Stimulated activated CD4-positive, alpha-beta T cell treated with anti-CD3 and anti-CD28 coated beads, Interleukin-1b, Interleukin-23, amount 100 ng/mL, for 1 hour (primary cell): ENCODE results near the gene SCNN1A.

Experiments
- DNase-seq, 2 donors: peaks; one replicate each; pipeline ENCODE4 v3.0.0-alpha.2; 2020; ENCODE audit warnings: low read depth in 2 of 2

The SCNN1A gene

GRCh38 chr12:6317693-6318439, 57.5 kb downstream of the SCNN1A start:
- DNase-seq: no peak

- no peak for DNase-seq
Measured at GRCh38 chr12:6316921-6317692, 58.3 kb downstream of the SCNN1A start.

- DNase-seq: no peak
Measured at GRCh38 chr12:6315704-6316597, 59.4 kb downstream of the SCNN1A start.

GRCh38 chr12:6315184-6315583, 60.2 kb downstream of the SCNN1A start:
- no peak for DNase-seq

- DNase-seq: no peak
Measured at GRCh38 chr12:6314776-6315175, 60.6 kb downstream of the SCNN1A start.

GRCh38 chr12:6313326-6313940, 61.9 kb downstream of the SCNN1A start:
- DNase-seq: no peak

- no peak for DNase-seq
Measured at GRCh38 chr12:6312529-6313325, 62.6 kb downstream of the SCNN1A start.

GRCh38 chr12:6311822-6312528, 63.4 kb downstream of the SCNN1A start:
- DNase-seq: no peak

GRCh38 chr12:6310771-6311610, 64.4 kb downstream of the SCNN1A start:
- no peak for DNase-seq

GRCh38 chr12:6307529-6307928, 67.8 kb downstream of the SCNN1A start:
- no peak for DNase-seq

- DNase-seq: no peak
Measured at GRCh38 chr12:6306599-6307220, 68.7 kb downstream of the SCNN1A start.

- no peak for DNase-seq
Measured at GRCh38 chr12:6306151-6306550, 69.2 kb downstream of the SCNN1A start.

- DNase-seq: no peak
Measured at GRCh38 chr12:6303071-6303470, 72.3 kb downstream of the SCNN1A start.

GRCh38 chr12:6302621-6303020, 72.7 kb downstream of the SCNN1A start:
- no peak for DNase-seq

- DNase-seq: no peak
Measured at GRCh38 chr12:6301721-6302120, 73.6 kb downstream of the SCNN1A start.

GRCh38 chr12:6297170-6297569, 78.2 kb downstream of the SCNN1A start:
- DNase-seq: no peak
